Endothelial cell of umbilical vein (primary cell): ENCODE data around the gene CEP70. TPM values are rescaled to one million over a fixed set of nuclear protein-coding genes. Genes with fewer than 3 reads are reported as not detected.

ENCODE experiments used
- BruUV-seq: library from RNA; stranded (reverse); fragments of 400-500 nt; replicated peaks from 2 replicates; lab custom pipeline; 2021; lab: Mats Ljungman, UMichigan
- CTCF ChIA-PET: fragments of 300-600, 350-600 bp; sonication (Branson Sonifier 250); formaldehyde crosslinking; loops from one replicate; lab custom pipeline; 2021; ENCODE audit warnings: antibody characterized with exemption, inconsistent platforms; lab: Charles Lee
- POLR2A ChIA-PET: fragments of 300-600, 350-600 bp; sonication (Branson Sonifier 250); formaldehyde crosslinking; loops from one replicate; lab custom pipeline; 2021; ENCODE audit warnings: antibody characterized with exemption, inconsistent platforms; lab: Charles Lee
- DNase-seq: peaks from one replicate; pipeline ENCODE4 v3.0.0-alpha.2; 2011; ENCODE audit warnings: low read depth, low spot score
- FAIRE-seq: peaks from 2 replicates; lab custom pipeline; 2011; peaks lifted over from hg19 to GRCh38; lab: Jason Lieb, UNC
- H2AFZ ChIP-seq: 2 replicates; pipeline ENCODE4 v1.6.0; 2012; ENCODE audit warnings: low read depth, low read length, control low read depth, inconsistent platforms
- H3K27ac ChIP-seq: 2 replicates; pipeline ENCODE4 v1.5.1; 2011; ENCODE audit warnings: low read depth, mild to moderate bottlenecking, control low read depth, low read length, moderate library complexity; ENCODE audit not compliant: insufficient read depth
- H3K27me3 ChIP-seq, 2 experiments: 2 replicates each; pipeline versions ENCODE4 v1.6.0 to v1.6.1; 2011; ENCODE audit warnings: low read length in 2 of 2, mixed read lengths in 1 of 2; ENCODE audit not compliant: control insufficient read depth in 2 of 2, insufficient read depth in 2 of 2
- H3K36me3 ChIP-seq, 2 experiments: 2 replicates in 1 of 2; 3 replicates in 1 of 2; pipeline ENCODE4 v1.5.1; 2011; ENCODE audit warnings: low read length in 2 of 2, mild to moderate bottlenecking in 1 of 2, moderate library complexity in 1 of 2; ENCODE audit not compliant: control insufficient read depth in 2 of 2, insufficient read depth in 2 of 2; ENCODE audit errors: extremely low read depth in 1 of 2
- H3K4me1 ChIP-seq: 3 replicates; pipeline ENCODE4 v1.5.1; 2011; ENCODE audit warnings: mild to moderate bottlenecking, low read length; ENCODE audit not compliant: control insufficient read depth, insufficient read depth; ENCODE audit errors: extremely low read depth
- H3K4me2 ChIP-seq: 2 replicates; pipeline ENCODE4 v1.6.1; 2011; ENCODE audit warnings: low read length, control low read depth, mixed read lengths; ENCODE audit not compliant: insufficient read depth
- H3K4me3 ChIP-seq, 3 experiments: fragments of 200-600 bp in 1 of 3; sonication (generic), shearing (Covaris generic) in 1 of 3; replicated peaks in 1 of 3; 2 replicates each; pipeline ENCODE4 v1.5.1; 2011 to 2016; ENCODE audit warnings: control low read depth in 3 of 3, low read length in 3 of 3, mild to moderate bottlenecking in 2 of 3, inconsistent platforms in 1 of 3, low read depth in 1 of 3, moderate library complexity in 1 of 3; ENCODE audit not compliant: insufficient read depth in 1 of 3
- H3K79me2 ChIP-seq: 2 replicates; pipeline ENCODE4 v1.6.0; 2012; ENCODE audit warnings: low read length, inconsistent platforms; ENCODE audit not compliant: control insufficient read depth, insufficient read depth
- H3K9ac ChIP-seq: replicated peaks from 2 replicates; pipeline ENCODE3; 2011; ENCODE audit warnings: low read length, control low read depth; ENCODE audit not compliant: insufficient read depth; ENCODE audit errors: extremely low read depth
- H3K9me1 ChIP-seq: replicated peaks from 3 replicates; pipeline ENCODE4 v1.6.0; 2011; ENCODE audit warnings: mild to moderate bottlenecking, low read length; ENCODE audit not compliant: control insufficient read depth, insufficient read depth; ENCODE audit errors: extremely low read depth
- H3K9me3 ChIP-seq: replicated peaks from 2 replicates; pipeline ENCODE4 v1.5.1; 2012; ENCODE audit warnings: low read length, inconsistent platforms; ENCODE audit not compliant: control insufficient read depth, insufficient read depth
- H4K20me1 ChIP-seq: replicated peaks from 2 replicates; pipeline ENCODE3; 2011; ENCODE audit warnings: mild to moderate bottlenecking, low read length; ENCODE audit not compliant: control insufficient read depth, insufficient read depth; ENCODE audit errors: extremely low read depth
- EZH2 ChIP-seq: IDR thresholded peaks from 2 replicates; pipeline ENCODE4 v1.6.1; 2012; ENCODE audit warnings: borderline replicate concordance, low read depth, mild to moderate bottlenecking, moderate library complexity, low read length, inconsistent platforms; ENCODE audit not compliant: severe bottlenecking
- FOS ChIP-seq: IDR thresholded peaks from 2 replicates; pipeline ENCODE4 v1.6.1; 2011; ENCODE audit warnings: mild to moderate bottlenecking, low read length, moderate library complexity, borderline replicate concordance; ENCODE audit not compliant: insufficient read depth
- GATA2 ChIP-seq: IDR thresholded peaks from 2 replicates; pipeline ENCODE4 v1.7.0; 2011; ENCODE audit warnings: low read depth, mild to moderate bottlenecking, moderate library complexity, mixed read lengths, low read length; ENCODE audit not compliant: insufficient read length, insufficient read depth
- JUN ChIP-seq: IDR thresholded peaks from 2 replicates; pipeline ENCODE4 v1.6.1; 2011; ENCODE audit warnings: borderline replicate concordance, low read depth; ENCODE audit not compliant: insufficient read length, insufficient read depth
- MYC ChIP-seq: IDR thresholded peaks from one replicate; pipeline ENCODE4 v1.6.1; 2011; ENCODE audit warnings: mild to moderate bottlenecking, low read depth, low read length
- POLR2A ChIP-seq: IDR thresholded peaks from 2 replicates; pipeline ENCODE4 v1.6.1; 2012; ENCODE audit warnings: low read depth, mild to moderate bottlenecking, control low read depth, low read length
- POLR2AphosphoS5 ChIP-seq: IDR thresholded peaks from 2 replicates; pipeline ENCODE4 v1.6.1; 2012; ENCODE audit warnings: low read depth, mild to moderate bottlenecking, control low read depth, low read length, moderate library complexity; ENCODE audit not compliant: insufficient read depth
- dilution Hi-C: fragments of 300-500 bp; cut with MboI; formaldehyde crosslinking; loops from one replicate; pipeline ENCODE4 v1.15.0; 2019; ENCODE audit warnings: low sequenced_read_pairs; ENCODE audit not compliant: extremely low pct_ligation_motif_present
- intact Hi-C: fragments of 100-400 bp; cut with micrococcal nuclease; formaldehyde crosslinking; loops from one replicate; pipeline ENCODE4 v1.10.0; 2022
- polyA plus RNA-seq, 4 experiments: library from polyadenylated mRNA; depleted of rRNA in 3 of 4; stranded (reverse) in 3 of 4; unstranded in 1 of 4; fragments of >200 nt; gene quantifications; 2 replicates each; pipeline versions ENCODE4 v1.2.1 to v1.2.3, GENCODE V29; 2011 to 2012; ENCODE audit warnings: missing spikeins in 1 of 4
- total RNA-seq: library from RNA; stranded (reverse); gene quantifications from 2 replicates; pipeline ENCODE4 v1.2.3, GENCODE V29; 2021
- TF ChIP-seq, protein P1 (sequence below): IDR thresholded peaks from 2 replicates; pipeline ENCODE4 v1.6.1; 2011; ENCODE audit not compliant: insufficient read depth, insufficient read length
- TF ChIP-seq, protein P2 (sequence below), 2 donors: IDR thresholded peaks; 1 replicate in 1 of 2; 2 replicates in 1 of 2; pipeline ENCODE4 v1.5.1; 2011; ENCODE audit warnings: low read length in 2 of 2, mild to moderate bottlenecking in 2 of 2, moderate library complexity in 2 of 2, control low read depth in 1 of 2, inconsistent platforms in 1 of 2, low read depth in 1 of 2; ENCODE audit not compliant: insufficient read depth in 1 of 2; ENCODE audit errors: extremely low read depth in 1 of 2

CEP70 gene
- total and polyA plus RNA-seq, 2 donors (not counting 3 experiments of a cell fraction or from before 2014, with no cell fraction given): 2.1 to 16.9 TPM

DNA sequence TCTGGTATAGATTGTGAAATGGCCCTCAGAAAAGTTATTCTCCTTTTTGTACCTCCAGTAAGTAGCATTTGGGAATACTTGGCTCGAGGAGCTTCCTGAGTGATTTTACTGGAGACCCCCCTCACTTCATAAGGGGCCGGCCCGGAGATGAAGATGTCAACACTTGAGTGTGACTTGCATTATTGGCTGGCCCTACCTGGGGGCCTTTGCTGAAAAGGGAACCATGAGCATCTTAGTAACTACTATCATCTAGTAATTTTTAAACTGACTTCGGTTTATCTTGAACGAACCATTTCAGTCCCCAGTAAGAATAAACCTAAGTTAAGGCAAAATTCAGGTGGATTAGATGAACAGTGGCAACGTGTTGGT, 15.8 kb upstream of the CEP70 start:
- DNase-seq (no peak), FAIRE-seq (no peak)
- intact Hi-C loops: no loop called here
- Histone ChIP-seq H3K36me3 (no peaks in the 10 kb centered on the region), H3K9me3 (no peaks in the 10 kb centered on the region), H3K9ac (no peak overlapping the region), H3K9me1 (no peaks in the 10 kb centered on the region), H4K20me1 (no peaks in the 10 kb centered on the region), H3K79me2 (no peaks in the 10 kb centered on the region), H3K4me3 (peak overlapping the region in 1 of 3 experiments; percentile 86), H3K4me2 (no peak overlapping the region), H3K27me3 (no peaks in the 10 kb centered on the region), H2AFZ (peak overlapping the region; percentile 96), H3K4me1 (peaks cover 4% of the 10 kb centered on the region), H3K27ac (no peak overlapping the region)
- TF ChIP-seq MYC: no peak
- TF ChIP-seq GATA2: no peak
- no peak for TF ChIP-seq JUN
- TF ChIP-seq, protein P1, sequence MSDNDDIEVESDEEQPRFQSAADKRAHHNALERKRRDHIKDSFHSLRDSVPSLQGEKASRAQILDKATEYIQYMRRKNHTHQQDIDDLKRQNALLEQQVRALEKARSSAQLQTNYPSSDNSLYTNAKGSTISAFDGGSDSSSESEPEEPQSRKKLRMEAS: no peak
- TF ChIP-seq, protein P2, sequence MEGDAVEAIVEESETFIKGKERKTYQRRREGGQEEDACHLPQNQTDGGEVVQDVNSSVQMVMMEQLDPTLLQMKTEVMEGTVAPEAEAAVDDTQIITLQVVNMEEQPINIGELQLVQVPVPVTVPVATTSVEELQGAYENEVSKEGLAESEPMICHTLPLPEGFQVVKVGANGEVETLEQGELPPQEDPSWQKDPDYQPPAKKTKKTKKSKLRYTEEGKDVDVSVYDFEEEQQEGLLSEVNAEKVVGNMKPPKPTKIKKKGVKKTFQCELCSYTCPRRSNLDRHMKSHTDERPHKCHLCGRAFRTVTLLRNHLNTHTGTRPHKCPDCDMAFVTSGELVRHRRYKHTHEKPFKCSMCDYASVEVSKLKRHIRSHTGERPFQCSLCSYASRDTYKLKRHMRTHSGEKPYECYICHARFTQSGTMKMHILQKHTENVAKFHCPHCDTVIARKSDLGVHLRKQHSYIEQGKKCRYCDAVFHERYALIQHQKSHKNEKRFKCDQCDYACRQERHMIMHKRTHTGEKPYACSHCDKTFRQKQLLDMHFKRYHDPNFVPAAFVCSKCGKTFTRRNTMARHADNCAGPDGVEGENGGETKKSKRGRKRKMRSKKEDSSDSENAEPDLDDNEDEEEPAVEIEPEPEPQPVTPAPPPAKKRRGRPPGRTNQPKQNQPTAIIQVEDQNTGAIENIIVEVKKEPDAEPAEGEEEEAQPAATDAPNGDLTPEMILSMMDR (IDR thresholded peaks at IDR 0.05; ENCODE audit: extremely low read depth in 1 of 2, insufficient read depth in 1 of 2, low read depth in 1 of 2, low read length in 2 of 2): no peak
- no peak for TF ChIP-seq POLR2A
- TF ChIP-seq EZH2: no peak
- no peak for TF ChIP-seq FOS
- TF ChIP-seq POLR2AphosphoS5: no peak
- dilution Hi-C loops: no loop called here
- ChIA-PET POLR2A (interaction anchor here (1.0 to 2.0 kb wide), 2 partner anchors 16 to 165 kb away, joined by 4 to 7 read pairs; partner anchors contain the start of gene CEP70), CTCF (interaction anchor here (0.9 to 3.0 kb wide), 5 partner anchors 16 to 326 kb away, joined by 5 to 15 read pairs (median 10); partner anchors contain the start of gene CEP70)
- BruUV-seq: TSS peak; percentile 63
